ENCODE measurements around the gene ERC1. TPM values are rescaled to one million over a fixed set of nuclear protein-coding genes. Genes with fewer than 3 reads are reported as not detected.
"Not testable (repeated sequence)": the region's sequence is repeated elsewhere in the genome, so short reads cannot be mapped to it uniquely, and the experiment has no call there.

Gene ERC1
- total RNA-seq, 4 donors from 2014 or later, result 23.5 to 74.8 (median 57.0) TPM

DNA sequence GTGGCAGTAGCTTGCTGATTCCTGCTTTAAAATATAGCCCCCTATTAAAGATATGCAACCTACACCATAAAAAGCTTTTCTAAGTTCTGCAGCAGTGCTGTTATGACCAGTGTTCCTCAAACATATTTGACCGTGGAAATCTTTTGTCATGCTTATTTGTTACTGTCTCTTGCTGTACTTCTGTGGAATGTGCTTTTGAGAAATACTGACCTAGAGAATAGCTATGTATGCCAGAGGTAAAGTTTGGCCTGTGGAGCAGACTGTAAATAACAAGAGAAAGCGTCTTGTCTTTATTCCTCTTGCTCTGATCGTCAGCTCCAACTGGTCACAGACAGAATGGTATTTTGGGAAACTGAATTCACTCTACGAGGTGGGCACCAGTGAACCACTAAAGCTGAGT, 364.4 kb downstream of the ERC1 start:
- Histone ChIP-seq H3K9me3 (no peaks in the 10 kb centered on the region), H3K27ac (no peak overlapping the region), H3K27me3 (no peaks in the 10 kb centered on the region), H3K36me3 (no peaks in the 10 kb centered on the region), H3K4me3 (no peak overlapping the region), H3K4me1 (peaks cover 0 to 7% (median 5%) of the 10 kb centered on the region in 4 donors)
- intact Hi-C loops (cut with DNase I; ENCODE audit: low total_unique reads) (no loop called here), in situ Hi-C loops (cut with MboI; ENCODE audit: low pct_ligation_motif_present in 1 of 4, low pct_unique_long_range_greater_than_20kb in 1 of 4, low sequenced_read_pairs in 3 of 4) (no loop called here)
- TF ChIP-seq POLR2AphosphoS5 (IDR thresholded peaks at IDR 0.05) (no peak), POLR2A (IDR thresholded peaks at IDR 0.05) (no peak), EP300 (IDR thresholded peaks at IDR 0.05; ENCODE audit: low read depth) (no peak)
- TF ChIP-seq, protein P1, sequence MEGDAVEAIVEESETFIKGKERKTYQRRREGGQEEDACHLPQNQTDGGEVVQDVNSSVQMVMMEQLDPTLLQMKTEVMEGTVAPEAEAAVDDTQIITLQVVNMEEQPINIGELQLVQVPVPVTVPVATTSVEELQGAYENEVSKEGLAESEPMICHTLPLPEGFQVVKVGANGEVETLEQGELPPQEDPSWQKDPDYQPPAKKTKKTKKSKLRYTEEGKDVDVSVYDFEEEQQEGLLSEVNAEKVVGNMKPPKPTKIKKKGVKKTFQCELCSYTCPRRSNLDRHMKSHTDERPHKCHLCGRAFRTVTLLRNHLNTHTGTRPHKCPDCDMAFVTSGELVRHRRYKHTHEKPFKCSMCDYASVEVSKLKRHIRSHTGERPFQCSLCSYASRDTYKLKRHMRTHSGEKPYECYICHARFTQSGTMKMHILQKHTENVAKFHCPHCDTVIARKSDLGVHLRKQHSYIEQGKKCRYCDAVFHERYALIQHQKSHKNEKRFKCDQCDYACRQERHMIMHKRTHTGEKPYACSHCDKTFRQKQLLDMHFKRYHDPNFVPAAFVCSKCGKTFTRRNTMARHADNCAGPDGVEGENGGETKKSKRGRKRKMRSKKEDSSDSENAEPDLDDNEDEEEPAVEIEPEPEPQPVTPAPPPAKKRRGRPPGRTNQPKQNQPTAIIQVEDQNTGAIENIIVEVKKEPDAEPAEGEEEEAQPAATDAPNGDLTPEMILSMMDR (IDR thresholded peaks at IDR 0.05), result no peak
- 92 to 100% methylated on average over 1 to 4 of the region's 4 CpGs for WGBS, 2 donors (ENCODE audit: low coverage in 1 of 2)
- DNase-seq, result no peak

- H3K4me3 ChIP-seq; H3K4me1 ChIP-seq; in situ Hi-C loops (cut with MboI; ENCODE audit: low pct_ligation_motif_present in 1 of 4, low pct_unique_long_range_greater_than_20kb in 1 of 4, low sequenced_read_pairs in 3 of 4); H3K27me3 ChIP-seq; H3K27ac ChIP-seq; H3K9me3 ChIP-seq; H3K36me3 ChIP-seq; intact Hi-C loops (cut with DNase I; ENCODE audit: low total_unique reads); DNase-seq: not testable (repeated sequence)
- WGBS, 2 donors (ENCODE audit: low coverage in 1 of 2), result 87 to 92% methylated on average over 6 of the region's 6 CpGs
Measured at GRCh38 chr12:1355871-1356270, 364.8 kb downstream of the ERC1 start.

GRCh38 chr12:1356285-1356684, 365.3 kb downstream of the ERC1 start:
- H3K36me3 ChIP-seq, result no peaks in the 10 kb centered on the region
- no peaks in the 10 kb centered on the region for H3K27me3 ChIP-seq
- no peaks in the 10 kb centered on the region for H3K9me3 ChIP-seq
- H3K4me3 ChIP-seq, result no peak overlapping the region
- in situ Hi-C loops (cut with MboI; ENCODE audit: low pct_ligation_motif_present in 1 of 4, low pct_unique_long_range_greater_than_20kb in 1 of 4, low sequenced_read_pairs in 3 of 4), result no loop called here
- TF ChIP-seq, protein P1 (IDR thresholded peaks at IDR 0.05), result no peak
- TF ChIP-seq EP300 (IDR thresholded peaks at IDR 0.05; ENCODE audit: low read depth) (no peak), POLR2AphosphoS5 (IDR thresholded peaks at IDR 0.05) (no peak), POLR2A (IDR thresholded peaks at IDR 0.05) (no peak)
- intact Hi-C loops (cut with DNase I; ENCODE audit: low total_unique reads), result no loop called here
- H3K27ac ChIP-seq, result no peak overlapping the region
- WGBS, 2 donors (ENCODE audit: low coverage in 1 of 2), result 89 to 98% methylated on average over 2 of the region's 2 CpGs
- DNase-seq, result no peak
- H3K4me1 ChIP-seq, result no peaks in the 10 kb centered on the region

- intact Hi-C loops (cut with DNase I; ENCODE audit: low total_unique reads), result no loop called here
- Histone ChIP-seq H3K27ac (no peak overlapping the region), H3K27me3 (no peaks in the 10 kb centered on the region), H3K9me3 (no peaks in the 10 kb centered on the region), H3K36me3 (no peaks in the 10 kb centered on the region), H3K4me1 (no peaks in the 10 kb centered on the region), H3K4me3 (no peak overlapping the region)
- in situ Hi-C loops (cut with MboI; ENCODE audit: low pct_ligation_motif_present in 1 of 4, low pct_unique_long_range_greater_than_20kb in 1 of 4, low sequenced_read_pairs in 3 of 4), result no loop called here
- DNase-seq, result no peak
- WGBS, 2 donors (ENCODE audit: low coverage in 1 of 2), result 76 to 91% methylated on average over 6 of the region's 6 CpGs
- TF ChIP-seq POLR2AphosphoS5 (IDR thresholded peaks at IDR 0.05), result no peak
- TF ChIP-seq EP300 (IDR thresholded peaks at IDR 0.05; ENCODE audit: low read depth), result no peak
- no peak for TF ChIP-seq POLR2A (IDR thresholded peaks at IDR 0.05)
- TF ChIP-seq, protein P1 (IDR thresholded peaks at IDR 0.05), result no peak
Measured at GRCh38 chr12:1357171-1357570, 366.1 kb downstream of the ERC1 start.

GRCh38 chr12:1357711-1358110, 366.7 kb downstream of the ERC1 start:
- Histone ChIP-seq H3K27me3 (no peaks in the 10 kb centered on the region), H3K4me3 (no peak overlapping the region), H3K4me1 (no peaks in the 10 kb centered on the region), H3K9me3 (no peaks in the 10 kb centered on the region), H3K36me3 (no peaks in the 10 kb centered on the region), H3K27ac (no peak overlapping the region)
- in situ Hi-C loops (cut with MboI; ENCODE audit: low pct_ligation_motif_present in 1 of 4, low pct_unique_long_range_greater_than_20kb in 1 of 4, low sequenced_read_pairs in 3 of 4) (no loop called here), intact Hi-C loops (cut with DNase I; ENCODE audit: low total_unique reads) (no loop called here)
- DNase-seq, result no peak
- WGBS, 2 donors (ENCODE audit: low coverage in 1 of 2), result 80 to 88% methylated on average over 1 of the region's 1 CpG
- TF ChIP-seq, protein P1 (IDR thresholded peaks at IDR 0.05), result no peak
- TF ChIP-seq POLR2AphosphoS5 (IDR thresholded peaks at IDR 0.05), result no peak
- TF ChIP-seq POLR2A (IDR thresholded peaks at IDR 0.05), result no peak
- TF ChIP-seq EP300 (IDR thresholded peaks at IDR 0.05; ENCODE audit: low read depth), result no peak
